HG03045 (cell line): Measurements from ENCODE around the gene RBBP5.

Source experiments
- ATAC-seq: cut with Tn5 transposase; IDR thresholded peaks from one replicate; pipeline ENCODE4 v1.9.1; 2021; ENCODE audit warnings: mild to moderate bottlenecking, moderate library complexity; ENCODE audit not compliant: unreplicated experiment

Gene RBBP5

GRCh38 chr1:205133287-205133686 is 11.5 kb upstream of the RBBP5 start:
- ATAC-seq, result no peak

- no peak for ATAC-seq
Measured at GRCh38 chr1:205129447-205130029, 7.8 kb upstream of the RBBP5 start.

- ATAC-seq, result no peak
Measured at GRCh38 chr1:205128050-205128449, 6.3 kb upstream of the RBBP5 start.

GRCh38 chr1:205127646-205128045 is 5.9 kb upstream of the RBBP5 start:
- ATAC-seq, result no peak

GRCh38 chr1:205124726-205125125 is 2.9 kb upstream of the RBBP5 start:
- ATAC-seq, result no peak

- ATAC-seq, result no peak
Measured at GRCh38 chr1:205122489-205122882, 708 bp upstream of the RBBP5 start.

GRCh38 chr1:205118752-205119151 is 3.0 kb downstream of the RBBP5 start:
- no peak for ATAC-seq

- ATAC-seq, result no peak
Measured at GRCh38 chr1:205111354-205111753, 10.4 kb downstream of the RBBP5 start.

GRCh38 chr1:205109711-205110110 is 12.1 kb downstream of the RBBP5 start:
- ATAC-seq, result no peak

- ATAC-seq, result no peak
Measured at GRCh38 chr1:205109269-205109668, 12.5 kb downstream of the RBBP5 start.

- no peak for ATAC-seq
Measured at GRCh38 chr1:205108464-205108863, 13.3 kb downstream of the RBBP5 start.

GRCh38 chr1:205107327-205107726 is 14.5 kb downstream of the RBBP5 start:
- ATAC-seq, result no peak

- ATAC-seq, result no peak
Measured at GRCh38 chr1:205102404-205102803, 19.4 kb downstream of the RBBP5 start.

GRCh38 chr1:205098242-205098641 is 23.5 kb downstream of the RBBP5 start:
- ATAC-seq, result no peak

- ATAC-seq, result no peak
Measured at GRCh38 chr1:205095422-205095821, 26.4 kb downstream of the RBBP5 start.

GRCh38 chr1:205091043-205091740 is 30.6 kb downstream of the RBBP5 start:
- ATAC-seq, result no peak

GRCh38 chr1:205088341-205088740 is 33.4 kb downstream of the RBBP5 start:
- ATAC-seq, result no peak

- ATAC-seq, result no peak
Measured at GRCh38 chr1:205084360-205084759, 37.4 kb downstream of the RBBP5 start, which contains the start of gene TMEM81. TSS of gene TMEM81 (minus strand) at chr1:205084460. CDS start at chr1:205084320, 140 bp downstream.

- ATAC-seq, result no peak
Measured at GRCh38 chr1:205082431-205082830, 39.3 kb downstream of the RBBP5 start.

GRCh38 chr1:205077934-205078311 is 43.9 kb downstream of the RBBP5 start:
- no peak for ATAC-seq

- ATAC-seq, result no peak
Measured at GRCh38 chr1:205077158-205077933, 44.4 kb downstream of the RBBP5 start.

GRCh38 chr1:205076245-205076761 is 45.5 kb downstream of the RBBP5 start:
- ATAC-seq, result no peak
